ENCODE data around the gene RECQL5. TPM values are rescaled to one million over a fixed set of nuclear protein-coding genes. Genes with fewer than 3 reads are reported as not detected.

RECQL5 gene
- total and polyA plus RNA-seq, 2 of the 8 experiments (the other 6 are each of a cell fraction or from before 2014, with no cell fraction given) = 15.1 to 41.1 TPM

DNA sequence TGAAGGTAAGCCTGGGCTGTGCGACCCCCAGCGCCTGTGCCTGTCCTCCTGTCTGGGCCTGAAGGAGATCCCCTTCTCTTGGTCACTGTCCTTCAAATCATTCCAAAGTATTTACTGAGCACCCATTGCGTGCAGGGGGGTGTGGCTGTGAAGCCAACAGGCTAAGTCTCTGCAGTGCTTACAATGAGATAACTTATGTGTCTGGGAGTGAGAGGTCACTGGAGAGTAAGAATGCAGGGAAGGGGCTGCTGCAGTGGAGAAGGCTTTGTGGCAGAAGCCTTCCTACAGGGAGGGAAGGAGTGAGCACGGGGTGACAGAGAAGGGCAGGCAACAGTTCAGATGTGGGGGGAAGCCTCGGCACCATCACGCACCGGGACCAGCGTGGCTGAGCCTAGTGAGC is 44.9 kb downstream of the RECQL5 start:
- POLR2A ChIA-PET (ENCODE audit: partially characterized antibody) = interaction anchor here (0.8 to 1.6 kb wide), 4 partner anchors 13 to 158 kb away, joined by 3 to 5 read pairs (median 5); a partner anchor contains a TSS

More for the DNA sequence above, 44.9 kb downstream of the RECQL5 start:
- peaks cover 0 to 1% of the 10 kb centered on the region in 2 experiments for H4K20me1 ChIP-seq (replicated peaks in 1 of 2; ENCODE audit: control insufficient read depth in 1 of 2, insufficient read depth in 2 of 2, low read length in 2 of 2)
- no peak overlapping the region for H3K4ac ChIP-seq (replicated peaks; ENCODE audit: insufficient read length, low read depth, low read length)
- H3K9ac ChIP-seq (replicated peaks in 1 of 4; ENCODE audit: extremely low read depth in 1 of 4, low read depth in 3 of 4, low read length in 3 of 4) = no peak overlapping the region
- H3K23ac ChIP-seq (ENCODE audit: insufficient read length) = no peak overlapping the region
- H3K4me2 ChIP-seq (ENCODE audit: insufficient read depth in 1 of 2, low read depth in 2 of 2, low read length in 2 of 2) = no peak overlapping the region
- FAIRE-seq (no peak), DNase-seq (ENCODE audit: low read depth in 1 of 2, low spot score in 2 of 2) (no peak)
- no peaks in the 10 kb centered on the region for H3K79me1 ChIP-seq (ENCODE audit: low read depth, low read length)
- no peak for TF ChIP-seq USF2 (IDR thresholded peaks at IDR 0.05; ENCODE audit: low read length)
- no peak for TF ChIP-seq ATF2 (IDR thresholded peaks at IDR 0.05; ENCODE audit: low read length)
- no peak for TF ChIP-seq EP300 (IDR thresholded peaks at IDR 0.05; ENCODE audit: borderline replicate concordance in 1 of 2, low read depth in 2 of 2, low read length in 2 of 2)
- TF ChIP-seq POLR2A (IDR thresholded peaks at IDR 0.05; ENCODE audit: control extremely low read depth in 1 of 2, low read depth in 2 of 2, low read length in 2 of 2) = no peak
- no peak for TF ChIP-seq CHD2 (IDR thresholded peaks at IDR 0.05; ENCODE audit: low read length)
- no peak for TF ChIP-seq SRF (IDR thresholded peaks at IDR 0.05; ENCODE audit: low read depth, low read length)
- H3K79me2 ChIP-seq (ENCODE audit: control insufficient read depth in 1 of 2, insufficient read depth in 2 of 2, low read length in 2 of 2) = no peaks in the 10 kb centered on the region
- no peaks in the 10 kb centered on the region for H3K9me3 ChIP-seq (ENCODE audit: insufficient read depth in 2 of 2, low read depth in 1 of 2, low read length in 1 of 2)
- H3K36me3 ChIP-seq (ENCODE audit: control insufficient read depth in 2 of 4, insufficient read depth in 4 of 4, low read length in 3 of 4) = no peaks in the 10 kb centered on the region
- no peak overlapping the region for H2BK20ac ChIP-seq (ENCODE audit: low read length)
- CTCF ChIA-PET (ENCODE audit: partially characterized antibody) = interaction anchor here (1.2 to 59.2 kb wide), 7 partner anchors 3 to 131 kb away, joined by 3 to 2200 read pairs (median 49); partner anchors contain the start of genes RECQL5, SAP30BP and SMIM5
- no peak overlapping the region for H2BK15ac ChIP-seq (ENCODE audit: low read length)
- H3K4me3 ChIP-seq (ENCODE audit: extremely low read depth in 1 of 4, insufficient read depth in 2 of 4, low read depth in 3 of 4, low read length in 4 of 4) = no peak overlapping the region
- H4K91ac ChIP-seq (replicated peaks; ENCODE audit: insufficient read length, low read length) = no peak overlapping the region
- H2BK120ac ChIP-seq (replicated peaks; ENCODE audit: low read depth, low read length) = no peak overlapping the region
- H3K56ac ChIP-seq (replicated peaks; ENCODE audit: insufficient read length, low read depth, low read length) = no peak overlapping the region
- no peak overlapping the region for H3K18ac ChIP-seq (ENCODE audit: extremely low read depth, low read length)
- H3K23me2 ChIP-seq (ENCODE audit: low read depth, low read length) = no peaks in the 10 kb centered on the region
- 84% methylated on average over 8 of the region's 8 CpGs; no CpG with 5 or more reads in 1 of the 2 experiments for WGBS, 2 experiments (ENCODE audit: extremely low coverage in 1 of 2, insufficient coverage in 1 of 2, insufficient read length in 1 of 2, insufficient replicate concordance in 2 of 2, low coverage in 1 of 2, low lambda C conversion rate in 2 of 2, missing lambda C conversion rate in 1 of 2)
- no peak overlapping the region for H4K5ac ChIP-seq (ENCODE audit: insufficient read length, low read depth, low read length)
- no peak overlapping the region for H2AFZ ChIP-seq (ENCODE audit: low read length)
- H2BK5ac ChIP-seq (ENCODE audit: low read depth, low read length) = no peak overlapping the region
- H3K14ac ChIP-seq (ENCODE audit: insufficient read length) = no peak overlapping the region
- H2AK5ac ChIP-seq (ENCODE audit: low read depth, low read length) = no peak overlapping the region
- H3K27me3 ChIP-seq (replicated peaks in 1 of 4; ENCODE audit: control insufficient read depth in 3 of 4, extremely low read depth in 1 of 4, insufficient read depth in 3 of 4, low read length in 3 of 4) = no peaks in the 10 kb centered on the region; a peak in 2 of 7 replicates
- no peak overlapping the region for H4K8ac ChIP-seq (ENCODE audit: extremely low read depth, insufficient read depth, low read length)
- peaks cover 0 to 4% (median 1%) of the 10 kb centered on the region in 4 experiments; a peak in 4 of 7 replicates for H3K4me1 ChIP-seq (replicated peaks in 1 of 4; ENCODE audit: control insufficient read depth in 3 of 4, insufficient read depth in 4 of 4, low read length in 3 of 4)
- H2BK12ac ChIP-seq (ENCODE audit: low read depth, low read length) = no peak overlapping the region
- H3K27ac ChIP-seq (ENCODE audit: low read depth, low read length) = no peak overlapping the region

Data from H1 (cell line).